Activated CD4-positive, alpha-beta T cell treated with anti-CD3 and anti-CD28 coated beads for 1 hour (primary cell): ENCODE measurements around the gene CHIT1.

Source experiments
- DNase-seq: peaks from one replicate; pipeline ENCODE4 v3.0.0-alpha.2; 2020

The CHIT1 gene

DNA sequence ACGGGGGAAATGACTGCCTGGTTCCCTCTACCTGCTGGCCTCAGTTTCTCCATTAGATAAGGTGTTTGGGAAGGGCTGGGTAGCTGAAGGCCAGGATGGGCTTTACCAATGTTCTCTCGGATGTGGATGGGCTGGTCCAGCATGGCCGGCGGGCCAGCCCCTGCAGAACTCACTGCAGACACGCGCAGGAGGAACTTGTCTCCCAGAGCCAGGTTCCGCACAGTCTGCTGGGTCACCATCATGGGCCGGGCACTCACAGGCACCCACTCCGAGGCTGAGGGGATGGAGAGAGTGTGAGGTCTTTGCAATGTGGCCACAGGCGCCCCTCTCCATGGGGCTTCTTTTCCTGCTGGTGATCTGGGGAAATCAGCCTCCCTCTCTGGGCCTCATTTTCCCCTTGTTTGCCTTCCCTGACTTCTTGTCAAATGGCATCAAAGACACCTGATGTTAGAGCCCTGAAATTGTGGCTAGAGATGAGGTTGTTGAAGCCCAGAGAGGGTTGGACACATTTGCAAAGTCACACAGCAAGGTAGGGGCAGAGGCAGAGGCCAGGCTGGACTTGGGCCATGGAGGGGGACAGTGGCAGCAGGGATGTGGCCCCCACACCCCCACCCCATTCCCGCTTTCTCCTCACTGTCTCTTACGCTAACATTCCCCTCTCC is 55.0 kb downstream of the CHIT1 start:
- no peak for DNase-seq

- DNase-seq, result no peak
These were observed 55.9 kb downstream of the CHIT1 start for GRCh38 chr1:203173566-203173965.

- no peak for DNase-seq
These were observed 56.4 kb downstream of the CHIT1 start for GRCh38 chr1:203173011-203173555.

- DNase-seq, result no peak
These were observed 57.1 kb downstream of the CHIT1 start for GRCh38 chr1:203172184-203173010.

DNA sequence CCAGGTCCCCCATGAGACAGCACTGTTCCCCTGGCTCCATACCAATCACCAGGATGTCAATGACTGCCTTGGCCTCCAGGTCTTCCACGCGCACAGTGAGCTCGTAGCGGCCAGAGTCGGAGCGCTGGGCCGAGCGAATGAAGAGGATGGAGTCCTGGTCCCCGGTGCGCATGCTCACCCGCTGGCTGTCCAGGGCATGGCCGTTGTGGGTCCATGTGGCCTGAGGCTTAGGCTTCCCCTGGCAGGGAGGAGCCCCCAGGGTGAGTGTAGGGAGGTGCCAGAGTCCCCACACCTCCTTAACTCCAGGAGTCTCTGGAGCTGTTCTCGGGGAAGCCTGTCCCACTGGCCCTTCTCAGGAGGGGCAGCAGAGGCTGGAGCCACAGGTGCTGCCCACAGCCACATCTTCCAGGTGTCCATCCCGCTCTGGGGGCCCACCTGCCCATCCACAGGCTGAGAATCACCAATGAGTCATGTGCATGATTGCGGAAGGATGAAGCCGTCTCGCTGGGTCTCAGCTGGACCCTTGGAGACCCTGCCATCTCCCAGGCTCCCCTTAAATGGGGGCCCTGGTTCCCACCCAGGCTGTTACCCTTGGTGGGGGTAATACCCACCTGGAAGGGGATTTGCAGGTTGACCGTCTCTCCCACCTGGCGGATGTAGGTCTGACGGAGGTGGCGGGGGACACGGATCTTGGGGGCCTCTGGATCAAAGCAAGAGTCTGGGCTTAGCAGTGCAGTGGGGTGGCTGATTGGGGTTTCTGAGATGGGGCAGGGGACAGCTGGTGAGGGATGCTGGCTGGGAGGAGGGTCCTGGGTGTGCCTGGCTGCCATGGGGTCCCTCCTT is 57.9 kb downstream of the CHIT1 start:
- no peak for DNase-seq

GRCh38 chr1:203170625-203171330 is 58.7 kb downstream of the CHIT1 start:
- DNase-seq, result no peak

DNA sequence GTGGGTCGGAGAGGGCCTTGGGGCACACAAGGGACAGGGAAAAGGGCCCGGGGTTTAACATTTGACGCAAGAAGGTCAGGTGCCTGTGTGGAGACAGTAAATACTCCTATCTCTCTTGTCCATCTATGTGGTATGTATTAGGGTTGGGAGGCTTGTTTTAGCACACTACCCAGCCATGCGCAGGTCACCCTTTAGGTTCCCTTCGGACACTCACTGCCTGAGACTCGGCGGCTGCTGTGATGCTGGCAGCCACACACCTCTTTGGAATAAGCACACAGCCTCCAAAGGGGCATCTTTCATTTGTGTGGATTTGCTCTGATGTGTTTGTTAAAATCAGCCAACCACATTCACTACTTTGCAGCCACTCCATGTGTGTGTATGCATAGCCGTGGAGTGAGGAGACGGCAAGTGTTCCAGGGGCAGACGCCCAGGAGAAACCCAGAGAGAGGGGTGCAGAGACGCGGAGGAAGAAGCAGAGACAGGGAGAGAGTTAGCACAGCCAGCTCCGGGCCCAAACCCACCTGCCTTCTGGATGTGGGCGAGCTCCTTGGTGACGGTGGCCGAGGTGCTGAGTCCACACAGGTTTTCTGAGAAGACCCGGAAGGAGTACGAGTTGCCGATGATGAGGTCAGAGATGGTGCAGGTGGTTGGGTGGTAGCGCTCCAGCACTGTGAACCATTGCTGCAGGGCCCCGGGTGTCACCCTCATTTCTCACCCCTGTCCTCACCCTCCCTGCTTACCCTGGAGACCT is 59.5 kb downstream of the CHIT1 start:
- no peak for DNase-seq

GRCh38 chr1:203168991-203169390 is 60.5 kb downstream of the CHIT1 start:
- no peak for DNase-seq

DNA sequence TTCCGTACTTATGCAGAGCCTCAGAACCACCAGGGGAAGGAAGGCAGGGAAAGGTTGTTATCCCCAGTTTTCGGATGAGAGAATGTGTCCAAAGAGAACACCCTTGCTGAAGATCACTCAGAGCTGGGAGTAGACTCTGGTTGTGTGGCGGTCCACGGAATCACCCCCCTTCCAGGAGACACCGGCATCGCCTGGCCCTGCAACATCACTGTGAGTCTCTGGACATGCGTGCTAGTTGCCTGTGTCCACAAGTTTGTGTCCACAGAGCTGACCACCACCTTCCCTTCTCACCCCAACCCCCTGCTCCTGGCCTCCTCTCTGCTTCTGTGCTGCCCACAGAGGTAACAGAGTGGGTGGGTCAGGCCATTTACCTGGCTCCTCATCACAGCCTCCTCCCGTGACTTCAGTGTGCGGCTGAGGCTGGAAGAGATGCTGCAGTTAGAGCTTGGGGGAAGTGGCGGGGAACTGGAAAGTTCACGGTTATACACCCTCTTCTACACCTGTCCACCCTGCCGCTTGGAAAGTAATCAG is 61.2 kb downstream of the CHIT1 start:
- no peak for DNase-seq

DNA sequence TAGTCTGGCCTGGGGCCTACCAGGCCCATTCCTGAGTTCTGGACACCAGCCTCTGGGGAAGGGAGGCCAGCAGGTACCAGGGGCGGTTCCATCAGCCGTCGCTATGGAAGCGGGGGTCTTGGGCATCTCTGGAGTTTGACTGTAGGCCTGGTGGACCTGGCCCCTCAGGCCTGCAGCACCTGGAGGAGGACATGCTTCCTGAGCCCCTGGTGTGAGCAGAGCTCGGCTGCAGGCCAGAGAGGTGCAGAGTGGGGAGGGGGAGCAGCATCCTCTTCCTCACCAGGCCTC is 61.6 kb downstream of the CHIT1 start:
- no peak for DNase-seq

GRCh38 chr1:203167026-203167912 is 62.2 kb downstream of the CHIT1 start:
- DNase-seq, result no peak

- DNase-seq, result no peak
These were observed 63.1 kb downstream of the CHIT1 start for GRCh38 chr1:203166192-203166940.
